Motor neuron (in vitro differentiated cells): ENCODE data around the gene NRF1. TPM values are rescaled to one million over a fixed set of nuclear protein-coding genes. Genes with fewer than 3 reads are reported as not detected.

Source experiments
- ATAC-seq, 8 experiments: fragments of 200-7000 bp; cut with Tn5 transposase; replicated peaks in 6 of 8; 2 replicates each; pipeline ENCODE4 v1.8.0; 2021; ENCODE audit warnings: mild to moderate bottlenecking in 8 of 8, moderate library complexity in 8 of 8
- H3K27ac ChIP-seq, 2 donors: fragments of 250-450 bp; sonication (Bioruptor Pico); 2 replicates each; pipeline ENCODE4 v1.9.0; 2021; ENCODE audit warnings: antibody characterized with exemption in 2 of 2, mild to moderate bottlenecking in 2 of 2, moderate library complexity in 1 of 2
- H3K4me1 ChIP-seq, 2 donors: fragments of 250-450 bp; sonication (Bioruptor Pico); replicated peaks in 1 of 2; 2 replicates each; pipeline ENCODE4 v1.6.1; 2021; ENCODE audit warnings: antibody characterized with exemption in 2 of 2, mild to moderate bottlenecking in 2 of 2, moderate library complexity in 1 of 2
- H3K4me3 ChIP-seq, 5 donors: fragments of 250-450 bp; sonication (Bioruptor Pico); 2 replicates each; pipeline ENCODE4 v1.9.0; 2021; ENCODE audit warnings: antibody characterized with exemption in 5 of 5, mild to moderate bottlenecking in 5 of 5, moderate library complexity in 4 of 5
- WGBS, 10 experiments: fragments of 450-650 bp; shearing (Covaris generic); methylation state at CpG; one replicate each; pipeline ENCODE4 v1.0.0; 2022; 5-methylcytosine and 5-hydroxymethylcytosine counted together
- in situ Hi-C, 9 experiments: fragments of 400-800 bp; cut with MboI; loops; one replicate each; pipeline ENCODE4 v1.15.0; 2021; ENCODE audit warnings: low sequenced_read_pairs in 9 of 9, low pct_unique_long_range_greater_than_20kb in 2 of 9; ENCODE audit not compliant: unreplicated experiment in 9 of 9
- total RNA-seq, 8 experiments: library from RNA; unstranded; fragments of 300-600 nt; gene quantifications; 2 replicates each; pipeline versions ENCODE4 v1.2.3 to v1.2.4, GENCODE V29; 2022

The NRF1 gene
- total RNA-seq, 8 experiments from 2014 or later, result 7.1 to 24.4 (median 11.5) TPM

DNA sequence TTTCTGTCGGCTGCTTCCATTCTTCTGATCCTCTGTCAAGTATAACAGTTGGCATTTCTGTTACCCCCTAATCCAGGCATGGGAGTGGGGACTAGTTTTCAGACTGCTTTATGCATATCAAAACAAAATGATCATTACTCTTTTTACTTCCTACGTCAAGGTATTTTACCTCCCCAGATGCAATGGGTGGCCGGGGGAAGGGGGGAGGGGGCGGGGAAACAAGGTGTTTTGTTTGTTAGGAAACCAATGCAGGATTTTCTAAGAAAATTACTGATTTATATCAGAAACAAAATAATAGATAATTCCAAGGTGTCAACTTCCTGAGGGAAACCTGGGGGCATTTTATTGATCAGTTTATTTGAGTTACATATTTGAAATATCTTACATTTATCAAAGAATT lies 66.3 kb downstream of the NRF1 start:
- in situ Hi-C loops, result loop anchor here in 2 of 9 experiments (25.0 kb wide), 1 partner anchor 335 kb away; no protein-coding TSS in a partner anchor
- H3K27ac ChIP-seq, result no peak overlapping the region

DNA sequence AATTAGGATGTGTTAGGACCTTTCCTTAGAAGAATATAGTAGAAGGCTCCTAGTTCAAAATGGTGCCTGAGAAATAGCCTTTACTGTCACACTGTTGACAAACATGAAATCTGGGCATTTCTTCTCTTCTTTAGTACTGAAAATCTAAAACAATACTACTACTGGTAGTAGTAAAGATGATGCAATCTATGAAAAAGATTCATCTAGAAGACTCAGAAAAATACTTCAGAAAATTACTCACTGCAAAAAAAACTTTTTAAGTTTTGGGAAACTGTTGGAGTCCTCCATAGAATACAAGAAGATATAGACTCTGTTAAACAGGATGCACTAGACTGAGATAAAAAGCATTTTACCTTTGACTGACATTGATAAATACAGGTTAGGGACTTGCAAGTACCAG lies 67.1 kb downstream of the NRF1 start:
- Histone ChIP-seq H3K4me3 (no peak overlapping the region), H3K4me1 (no peaks in the 10 kb centered on the region), H3K27ac (no peak overlapping the region)
- ATAC-seq, result no peak
- in situ Hi-C loops, result loop anchor here in 2 of 9 experiments (25.0 kb wide), 1 partner anchor 334 kb away; no protein-coding TSS in a partner anchor

More for the DNA sequence above, 66.3 kb downstream of the NRF1 start:
- ATAC-seq, result no peak
- no peaks in the 10 kb centered on the region for H3K4me1 ChIP-seq
- WGBS, 10 experiments, result 50 to 100% (median 93%) methylated on average over 1 to 2 of the region's 4 CpGs; no CpG with 5 or more reads in 5 of the 10 experiments
- no peak overlapping the region for H3K4me3 ChIP-seq

DNA sequence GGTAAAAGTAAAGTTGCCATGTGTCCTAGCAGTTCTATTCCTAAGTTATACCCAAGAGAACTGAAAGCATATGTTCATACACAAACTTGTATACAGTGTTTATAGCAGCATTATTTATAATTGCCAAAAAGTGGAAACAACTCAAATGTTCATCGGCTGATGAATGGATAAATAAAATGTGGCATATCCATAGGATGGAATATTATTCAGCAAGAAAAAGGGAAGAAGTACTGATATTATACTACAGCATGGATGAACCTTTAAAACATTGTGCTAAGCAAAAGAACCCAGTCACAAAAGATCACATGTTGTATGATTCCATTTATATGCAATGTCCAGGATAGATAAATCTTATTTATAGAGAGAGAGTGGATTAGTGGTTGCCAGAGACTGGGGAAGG lies 68.9 kb downstream of the NRF1 start:
- no peaks in the 10 kb centered on the region for H3K4me1 ChIP-seq
- H3K27ac ChIP-seq, result no peak overlapping the region
- WGBS, 10 experiments, result 88 to 100% (median 100%) methylated on average over 1 of the region's 1 CpG; no CpG with 5 or more reads in 1 of the 10 experiments
- no peak overlapping the region for H3K4me3 ChIP-seq
- ATAC-seq, result no peak
- in situ Hi-C loops, result loop anchor here in 2 of 9 experiments (25.0 kb wide), 1 partner anchor 332 kb away; no protein-coding TSS in a partner anchor

- ATAC-seq, result peak in 1 of 8 experiments; percentile 43
- in situ Hi-C loops, result loop anchor here in 2 of 9 experiments (25.0 kb wide), 1 partner anchor 328 kb away; no protein-coding TSS in a partner anchor
- Histone ChIP-seq H3K27ac (no peak overlapping the region), H3K4me1 (no peaks in the 10 kb centered on the region), H3K4me3 (no peak overlapping the region)
- 88 to 100% (median 100%) methylated on average over 1 of the region's 1 CpG; no CpG with 5 or more reads in 3 of the 10 experiments for WGBS, 10 experiments
Observed at GRCh38 chr7:129684777-129685176, 73.3 kb downstream of the NRF1 start.

DNA sequence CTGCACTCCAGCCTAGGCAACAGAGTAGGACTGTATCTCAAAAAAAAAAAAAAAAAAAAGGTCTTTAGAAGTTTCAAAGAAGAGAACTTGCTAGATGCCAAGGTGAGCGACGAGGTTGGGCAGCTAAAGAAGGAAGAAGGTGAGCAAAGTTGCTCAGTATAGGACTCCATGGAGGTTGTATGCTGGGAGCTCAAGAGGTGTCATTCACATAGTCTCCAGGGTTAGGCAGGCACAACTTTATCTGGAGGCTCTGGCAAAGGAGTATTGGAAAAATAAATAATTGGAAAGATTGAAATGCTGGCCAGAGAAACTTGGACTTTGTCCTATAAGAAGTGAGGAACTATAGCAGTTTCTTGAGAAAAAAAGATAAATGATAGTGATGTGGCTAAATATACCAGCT lies 74.5 kb downstream of the NRF1 start:
- in situ Hi-C loops, result loop anchor here in 2 of 9 experiments (25.0 kb wide), 1 partner anchor 326 kb away; no protein-coding TSS in a partner anchor
- H3K4me3 ChIP-seq, result no peak overlapping the region
- H3K4me1 ChIP-seq, result no peaks in the 10 kb centered on the region
- ATAC-seq, result no peak
- no peak overlapping the region for H3K27ac ChIP-seq
- WGBS, 10 experiments, result 100% methylated on average over 2 of the region's 2 CpGs; no CpG with 5 or more reads in 4 of the 10 experiments

GRCh38 chr7:129688503-129689222 lies 77.1 kb downstream of the NRF1 start:
- in situ Hi-C loops, result loop anchor here in 2 of 9 experiments (25.0 kb wide), 1 partner anchor 324 kb away; no protein-coding TSS in a partner anchor
- WGBS, 10 experiments, result 79 to 100% (median 100%) methylated on average over 1 to 5 of the region's 5 CpGs; no CpG with 5 or more reads in 1 of the 10 experiments
- no peak for ATAC-seq
- Histone ChIP-seq H3K4me1 (no peaks in the 10 kb centered on the region), H3K27ac (no peak overlapping the region), H3K4me3 (no peak overlapping the region)

DNA sequence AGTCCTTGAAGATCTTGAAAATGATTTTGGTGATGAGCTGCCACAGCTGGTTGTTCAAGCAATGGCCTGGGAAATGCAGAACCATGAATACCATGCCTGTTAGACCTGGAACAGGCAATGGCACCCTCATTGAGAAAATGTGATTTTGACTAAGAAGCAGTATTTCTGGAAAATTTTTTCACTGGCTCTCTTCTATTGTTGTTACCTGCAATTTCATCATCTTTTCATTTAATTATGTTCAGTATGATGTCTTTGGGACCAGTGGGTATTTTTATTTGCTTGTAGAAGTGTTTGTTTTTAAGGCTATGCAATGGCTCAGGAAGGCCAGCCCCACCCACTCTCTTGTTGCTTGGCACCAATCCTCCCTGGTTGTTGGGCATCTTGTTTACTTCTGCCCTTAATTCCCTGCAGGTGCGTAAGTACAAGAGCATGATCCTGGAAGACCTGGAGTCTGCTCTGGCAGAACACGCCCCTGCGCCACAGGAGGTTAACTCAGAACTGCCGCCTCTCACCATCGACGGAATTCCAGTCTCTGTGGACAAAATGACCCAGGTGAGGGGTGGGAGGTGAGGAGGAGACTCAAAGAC lies 78.6 kb downstream of the NRF1 start:
- peak in 1 of 8 experiments; percentile 16 for ATAC-seq
- Histone ChIP-seq H3K4me1 (no peaks in the 10 kb centered on the region), H3K27ac (no peak overlapping the region), H3K4me3 (no peak overlapping the region)
- WGBS, 10 experiments, result 79 to 100% (median 87%) methylated on average over 1 to 3 of the region's 6 CpGs; no CpG with 5 or more reads in 6 of the 10 experiments
- in situ Hi-C loops, result loop anchor here in 2 of 9 experiments (25.0 kb wide), 1 partner anchor 322 kb away; no protein-coding TSS in a partner anchor

DNA sequence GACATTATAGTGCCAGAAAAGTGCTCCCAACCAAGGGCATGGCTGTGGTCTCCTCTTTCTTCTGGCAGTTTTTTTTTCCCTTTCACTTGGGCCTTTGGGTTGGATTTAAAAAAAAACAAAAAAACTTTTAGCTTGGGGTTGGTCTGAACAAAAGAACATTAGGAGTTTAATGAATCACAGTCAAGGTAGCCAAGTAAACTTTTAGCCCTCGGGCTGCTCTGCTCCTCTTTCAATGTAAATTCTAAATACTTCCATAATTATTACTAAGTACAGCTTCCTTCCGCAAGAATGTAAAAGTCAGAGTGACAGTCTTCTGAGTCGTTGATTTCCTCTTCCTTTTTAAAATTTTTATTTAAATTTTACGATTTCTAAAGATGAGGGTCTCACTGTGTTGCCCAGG lies 79.2 kb downstream of the NRF1 start:
- 11 to 100% (median 78%) methylated on average over 3 to 4 of the region's 4 CpGs; no CpG with 5 or more reads in 1 of the 10 experiments for WGBS, 10 experiments
- peak in 3 of 8 experiments; percentile 30 to 65 (median 53) for ATAC-seq
- Histone ChIP-seq H3K27ac (no peak overlapping the region), H3K4me3 (no peak overlapping the region), H3K4me1 (no peaks in the 10 kb centered on the region)
- in situ Hi-C loops, result loop anchor here in 2 of 9 experiments (25.0 kb wide), 1 partner anchor 322 kb away; no protein-coding TSS in a partner anchor

DNA sequence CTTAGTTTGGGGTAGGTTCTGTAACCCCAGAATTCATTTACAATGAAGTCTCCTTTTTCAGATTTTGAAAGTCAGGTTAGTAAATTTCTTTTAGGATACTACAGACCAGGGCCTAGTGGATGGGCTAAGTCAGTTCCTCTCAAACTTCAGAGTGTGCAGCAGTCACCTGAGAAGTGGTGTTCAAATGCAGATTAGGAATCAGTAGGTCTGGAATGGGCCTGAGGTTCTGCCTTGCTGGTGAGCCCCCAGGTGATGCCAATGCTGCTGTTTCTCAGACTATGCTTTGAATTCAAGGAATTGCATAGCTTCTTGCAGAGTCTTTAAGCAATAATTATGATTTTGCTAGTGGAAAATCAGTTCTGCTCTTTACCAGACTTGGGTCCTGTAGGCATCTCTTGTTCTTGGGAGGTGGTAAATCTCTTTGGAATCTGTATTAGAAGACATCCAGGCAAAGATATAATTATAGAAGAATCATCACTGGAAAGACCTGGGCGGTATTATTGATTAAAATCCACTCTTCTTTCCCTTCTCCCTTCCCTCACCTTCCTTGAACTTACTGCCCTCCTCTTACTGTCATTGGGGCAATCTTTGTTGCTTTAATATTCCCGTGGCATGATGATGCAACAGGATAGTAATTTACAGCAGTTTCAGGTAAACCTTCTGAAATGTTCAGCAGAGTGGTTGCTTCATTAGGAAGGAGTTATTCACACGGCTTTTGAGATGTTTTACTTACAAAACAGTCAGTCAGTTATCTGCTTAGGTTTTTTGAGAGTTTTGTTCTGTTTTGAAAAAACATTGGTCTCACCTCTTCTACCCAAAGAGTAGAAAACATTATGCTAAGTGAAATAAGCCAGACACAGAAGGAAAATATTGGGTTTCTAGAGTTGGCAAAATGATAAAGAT lies 87.2 kb downstream of the NRF1 start:
- H3K4me1 ChIP-seq, result peaks cover 0 to 4% of the 10 kb centered on the region in 2 donors
- in situ Hi-C loops, result loop anchor here in 2 of 9 experiments (25.0 kb wide), 1 partner anchor 314 kb away; no protein-coding TSS in a partner anchor
- no peak overlapping the region for H3K27ac ChIP-seq
- H3K4me3 ChIP-seq, result no peak overlapping the region
- WGBS, 10 experiments, result 82 to 100% (median 96%) methylated on average over 1 to 3 of the region's 3 CpGs; no CpG with 5 or more reads in 1 of the 10 experiments
- ATAC-seq, result peak in 2 of 8 experiments; percentile 37 to 49

DNA sequence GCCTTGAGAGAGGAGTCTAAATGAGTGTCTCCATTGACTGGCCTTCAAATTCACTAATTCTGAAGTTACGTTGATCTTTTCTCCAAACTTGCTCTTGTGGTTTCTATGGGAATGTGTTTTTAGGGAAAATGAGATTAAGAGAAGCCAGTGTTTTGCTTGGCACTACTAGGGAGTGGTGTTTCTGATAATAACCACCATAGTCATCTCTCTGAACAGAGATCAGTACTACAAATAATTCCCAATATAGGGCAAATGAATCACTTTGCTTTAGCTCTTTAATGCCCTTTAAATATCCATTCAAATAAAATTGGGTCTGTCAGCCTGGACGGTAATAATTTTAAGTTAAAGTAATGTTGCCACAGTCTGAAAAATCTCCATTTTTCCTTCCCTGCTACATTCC lies 90.8 kb downstream of the NRF1 start:
- Histone ChIP-seq H3K27ac (no peak overlapping the region), H3K4me1 (peaks cover 0 to 4% of the 10 kb centered on the region in 2 donors), H3K4me3 (no peak overlapping the region)
- in situ Hi-C loops, result no loop called here
- WGBS, 10 experiments, result 78 to 100% (median 93%) methylated on average over 1 to 2 of the region's 2 CpGs; no CpG with 5 or more reads in 2 of the 10 experiments
- ATAC-seq, result no peak

DNA sequence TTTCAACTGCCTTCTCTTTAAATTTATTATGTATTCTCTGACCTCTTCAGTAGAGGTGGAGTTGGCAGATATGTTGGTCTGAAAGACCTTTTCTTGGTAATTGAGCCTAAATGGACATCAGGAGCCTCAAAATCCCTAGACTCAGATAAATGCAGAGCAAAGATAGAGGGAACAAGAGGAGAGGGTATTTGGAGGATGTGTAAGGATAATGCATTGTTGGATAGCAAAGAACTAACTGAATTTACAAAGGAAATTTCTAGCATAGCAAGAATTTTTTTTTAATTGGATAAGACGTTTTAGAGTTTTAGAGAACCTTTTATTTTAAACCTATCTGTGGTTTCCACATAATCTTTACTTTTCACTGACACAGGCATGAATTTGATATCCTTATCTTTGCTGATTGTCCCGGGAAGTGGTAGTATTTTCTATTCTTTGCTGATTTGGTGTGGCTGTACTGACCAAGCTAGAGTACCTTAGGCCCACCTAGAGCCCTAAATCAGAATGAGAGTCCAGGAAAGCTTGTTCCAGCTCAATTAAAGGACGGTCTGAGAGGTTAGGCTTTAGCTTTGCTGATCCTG lies 91.3 kb downstream of the NRF1 start:
- no peak for ATAC-seq
- 80 to 100% (median 92%) methylated on average over 1 to 3 of the region's 3 CpGs; no CpG with 5 or more reads in 1 of the 10 experiments for WGBS, 10 experiments

DNA sequence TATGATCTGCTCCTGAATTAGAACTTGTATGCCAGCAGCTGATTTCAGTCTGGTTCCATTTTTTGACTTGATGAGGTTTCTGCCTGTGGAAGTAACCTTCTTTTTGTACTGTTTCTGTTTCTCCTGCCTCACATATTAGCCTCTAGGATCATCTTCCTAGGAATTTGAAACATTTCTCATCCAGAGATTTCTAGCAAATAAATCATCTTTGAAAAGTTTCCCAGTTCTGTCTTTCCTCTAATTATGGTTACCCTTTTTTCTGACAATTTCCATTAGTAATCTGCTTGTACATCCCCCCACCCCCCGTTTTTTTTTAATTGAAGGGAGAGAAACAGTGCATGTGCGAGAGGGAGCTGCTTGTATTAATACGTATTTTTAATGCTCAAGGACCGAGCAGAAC lies 92.2 kb downstream of the NRF1 start:
- H3K27ac ChIP-seq, result no peak overlapping the region
- H3K4me3 ChIP-seq, result no peak overlapping the region
- 86 to 100% (median 97%) methylated on average over 1 to 4 of the region's 4 CpGs; no CpG with 5 or more reads in 1 of the 10 experiments for WGBS, 10 experiments
- in situ Hi-C loops, result no loop called here
- peaks cover 0 to 4% of the 10 kb centered on the region in 2 donors for H3K4me1 ChIP-seq
- ATAC-seq, result no peak

More for the DNA sequence above, 91.3 kb downstream of the NRF1 start:
- Histone ChIP-seq H3K4me1 (peaks cover 0 to 4% of the 10 kb centered on the region in 2 donors), H3K4me3 (no peak overlapping the region), H3K27ac (no peak overlapping the region)
- in situ Hi-C loops, result no loop called here
